ENCODE measurements around the gene BANK1.

The BANK1 gene

GRCh38 chr4:101761405-101761804 is 29.1 kb upstream of the BANK1 start:
- DNase-seq = no peak
- peak overlapping the region in 1 of 2 experiments; percentile 56 for H3K4me3 ChIP-seq (ENCODE audit: insufficient read depth in 1 of 2, low read depth in 1 of 2, low read length in 2 of 2)
- H4K91ac ChIP-seq (ENCODE audit: low read length) = no peak overlapping the region
- H2BK120ac ChIP-seq (ENCODE audit: low read depth, low read length) = no peak overlapping the region
- H2AK5ac ChIP-seq (ENCODE audit: low read length, severe bottlenecking) = no peak overlapping the region
- peak overlapping the region in 1 of 2 experiments; percentile 31 for H2BK12ac ChIP-seq (ENCODE audit: low read length in 2 of 2)
- H3K4me2 ChIP-seq (ENCODE audit: low read length, poor library complexity, severe bottlenecking) = no peak overlapping the region
- no peaks in the 10 kb centered on the region for H3K36me3 ChIP-seq (ENCODE audit: control insufficient read depth in 1 of 2, insufficient read depth in 2 of 2, low read depth in 1 of 2, low read length in 2 of 2)
- no peaks in the 10 kb centered on the region for H3K79me1 ChIP-seq (replicated peaks; ENCODE audit: low read length, poor library complexity, severe bottlenecking)
- H4K8ac ChIP-seq (ENCODE audit: low read length) = peak overlapping the region; percentile 7
- H3K23ac ChIP-seq (ENCODE audit: low read length in 2 of 2) = no peak overlapping the region
- no peaks in the 10 kb centered on the region for H3K4me1 ChIP-seq (ENCODE audit: control insufficient read depth, insufficient read depth, low read depth, low read length)
- H2BK5ac ChIP-seq (ENCODE audit: low read depth, low read length, poor library complexity, severe bottlenecking) = no peak overlapping the region
- no peak overlapping the region for H3K4ac ChIP-seq (ENCODE audit: low read depth in 1 of 2, low read length in 2 of 2)
- H3K27me3 ChIP-seq (ENCODE audit: control insufficient read depth in 1 of 2, insufficient read depth in 1 of 2, low read length in 2 of 2) = no peaks in the 10 kb centered on the region
- no peak overlapping the region for H3K14ac ChIP-seq (ENCODE audit: low read length in 2 of 2)
- peak overlapping the region in 1 of 2 experiments; percentile 65 for H3K18ac ChIP-seq (ENCODE audit: low read depth in 1 of 2, low read length in 2 of 2)
- H2BK15ac ChIP-seq (ENCODE audit: low read depth, poor library complexity, severe bottlenecking) = no peak overlapping the region
- no peaks in the 10 kb centered on the region for H3K9me3 ChIP-seq (ENCODE audit: control insufficient read depth, low read length)
- peak overlapping the region; percentile 64 for H3K9ac ChIP-seq (ENCODE audit: low read length)
- WGBS = 53% methylated on average over 1 of the region's 1 CpG
- H3K27ac ChIP-seq (ENCODE audit: low read length, poor library complexity, severe bottlenecking) = no peak overlapping the region
- no peak overlapping the region for H2AFZ ChIP-seq (ENCODE audit: low read depth, low read length)

- Histone ChIP-seq H3K79me1 (replicated peaks; ENCODE audit: low read length, poor library complexity, severe bottlenecking) (no peaks in the 10 kb centered on the region), H3K14ac (ENCODE audit: low read length in 2 of 2) (no peak overlapping the region), H4K8ac (ENCODE audit: low read length) (no peak overlapping the region), H2AK5ac (ENCODE audit: low read length, severe bottlenecking) (no peak overlapping the region), H3K9ac (ENCODE audit: low read length) (peak overlapping the region; percentile 64), H2BK15ac (ENCODE audit: low read depth, poor library complexity, severe bottlenecking) (no peak overlapping the region), H3K36me3 (ENCODE audit: control insufficient read depth in 1 of 2, insufficient read depth in 2 of 2, low read depth in 1 of 2, low read length in 2 of 2) (no peaks in the 10 kb centered on the region), H3K4me1 (ENCODE audit: control insufficient read depth, insufficient read depth, low read depth, low read length) (no peaks in the 10 kb centered on the region), H3K4me3 (ENCODE audit: insufficient read depth in 1 of 2, low read depth in 1 of 2, low read length in 2 of 2) (peak overlapping the region in 1 of 2 experiments; percentile 56), H3K4me2 (ENCODE audit: low read length, poor library complexity, severe bottlenecking) (no peak overlapping the region), H2BK5ac (ENCODE audit: low read depth, low read length, poor library complexity, severe bottlenecking) (no peak overlapping the region), H3K27me3 (ENCODE audit: control insufficient read depth in 1 of 2, insufficient read depth in 1 of 2, low read length in 2 of 2) (no peaks in the 10 kb centered on the region), H3K4ac (ENCODE audit: low read depth in 1 of 2, low read length in 2 of 2) (no peak overlapping the region), H4K91ac (ENCODE audit: low read length) (no peak overlapping the region), H2AFZ (ENCODE audit: low read depth, low read length) (no peak overlapping the region), H3K18ac (ENCODE audit: low read depth in 1 of 2, low read length in 2 of 2) (no peak overlapping the region), H2BK120ac (ENCODE audit: low read depth, low read length) (no peak overlapping the region), H3K9me3 (ENCODE audit: control insufficient read depth, low read length) (peaks cover 2% of the 10 kb centered on the region), H3K23ac (ENCODE audit: low read length in 2 of 2) (no peak overlapping the region), H3K27ac (ENCODE audit: low read length, poor library complexity, severe bottlenecking) (no peak overlapping the region), H2BK12ac (ENCODE audit: low read length in 2 of 2) (no peak overlapping the region)
- DNase-seq = no peak
- 81% methylated on average over 2 of the region's 2 CpGs for WGBS
Measured at GRCh38 chr4:101762025-101762424, 28.5 kb upstream of the BANK1 start.

GRCh38 chr4:101762534-101762933 is 28.0 kb upstream of the BANK1 start:
- H2AFZ ChIP-seq (ENCODE audit: low read depth, low read length) = no peak overlapping the region
- H3K14ac ChIP-seq (ENCODE audit: low read length in 2 of 2) = no peak overlapping the region
- no peak overlapping the region for H2BK5ac ChIP-seq (ENCODE audit: low read depth, low read length, poor library complexity, severe bottlenecking)
- H3K18ac ChIP-seq (ENCODE audit: low read depth in 1 of 2, low read length in 2 of 2) = no peak overlapping the region
- H2AK5ac ChIP-seq (ENCODE audit: low read length, severe bottlenecking) = no peak overlapping the region
- H4K91ac ChIP-seq (ENCODE audit: low read length) = no peak overlapping the region
- H4K8ac ChIP-seq (ENCODE audit: low read length) = no peak overlapping the region
- no peaks in the 10 kb centered on the region for H3K27me3 ChIP-seq (ENCODE audit: control insufficient read depth in 1 of 2, insufficient read depth in 1 of 2, low read length in 2 of 2)
- peak overlapping the region in 1 of 2 experiments; percentile 1 for H3K4me3 ChIP-seq (ENCODE audit: insufficient read depth in 1 of 2, low read depth in 1 of 2, low read length in 2 of 2)
- no peak overlapping the region for H2BK120ac ChIP-seq (ENCODE audit: low read depth, low read length)
- DNase-seq = no peak
- H3K79me1 ChIP-seq (replicated peaks; ENCODE audit: low read length, poor library complexity, severe bottlenecking) = no peaks in the 10 kb centered on the region
- H3K4ac ChIP-seq (ENCODE audit: low read depth in 1 of 2, low read length in 2 of 2) = no peak overlapping the region
- H3K23ac ChIP-seq (ENCODE audit: low read length in 2 of 2) = no peak overlapping the region
- H2BK15ac ChIP-seq (ENCODE audit: low read depth, poor library complexity, severe bottlenecking) = no peak overlapping the region
- H3K4me1 ChIP-seq (ENCODE audit: control insufficient read depth, insufficient read depth, low read depth, low read length) = no peaks in the 10 kb centered on the region
- H3K36me3 ChIP-seq (ENCODE audit: control insufficient read depth in 1 of 2, insufficient read depth in 2 of 2, low read depth in 1 of 2, low read length in 2 of 2) = no peaks in the 10 kb centered on the region
- H3K27ac ChIP-seq (ENCODE audit: low read length, poor library complexity, severe bottlenecking) = no peak overlapping the region
- no peak overlapping the region for H2BK12ac ChIP-seq (ENCODE audit: low read length in 2 of 2)
- H3K9ac ChIP-seq (ENCODE audit: low read length) = no peak overlapping the region
- 23% methylated on average over 2 of the region's 2 CpGs for WGBS
- H3K9me3 ChIP-seq (ENCODE audit: control insufficient read depth, low read length) = peaks cover 8% of the 10 kb centered on the region
- no peak overlapping the region for H3K4me2 ChIP-seq (ENCODE audit: low read length, poor library complexity, severe bottlenecking)

GRCh38 chr4:101763576-101763975 is 27.0 kb upstream of the BANK1 start:
- H2BK12ac ChIP-seq (ENCODE audit: low read length in 2 of 2) = no peak overlapping the region
- H4K91ac ChIP-seq (ENCODE audit: low read length) = no peak overlapping the region
- DNase-seq = no peak
- no peaks in the 10 kb centered on the region for H3K4me1 ChIP-seq (ENCODE audit: control insufficient read depth, insufficient read depth, low read depth, low read length)
- H3K9me3 ChIP-seq (ENCODE audit: control insufficient read depth, low read length) = peaks cover 9% of the 10 kb centered on the region
- H3K27me3 ChIP-seq (ENCODE audit: control insufficient read depth in 1 of 2, insufficient read depth in 1 of 2, low read length in 2 of 2) = no peaks in the 10 kb centered on the region
- H3K14ac ChIP-seq (ENCODE audit: low read length in 2 of 2) = no peak overlapping the region
- no peak overlapping the region for H2BK5ac ChIP-seq (ENCODE audit: low read depth, low read length, poor library complexity, severe bottlenecking)
- no peak overlapping the region for H3K4me2 ChIP-seq (ENCODE audit: low read length, poor library complexity, severe bottlenecking)
- H3K36me3 ChIP-seq (ENCODE audit: control insufficient read depth in 1 of 2, insufficient read depth in 2 of 2, low read depth in 1 of 2, low read length in 2 of 2) = no peaks in the 10 kb centered on the region
- no peak overlapping the region for H3K4me3 ChIP-seq (ENCODE audit: insufficient read depth in 1 of 2, low read depth in 1 of 2, low read length in 2 of 2)
- no peak overlapping the region for H2BK120ac ChIP-seq (ENCODE audit: low read depth, low read length)
- no peak overlapping the region for H2AFZ ChIP-seq (ENCODE audit: low read depth, low read length)
- no peak overlapping the region for H2BK15ac ChIP-seq (ENCODE audit: low read depth, poor library complexity, severe bottlenecking)
- no peak overlapping the region for H4K8ac ChIP-seq (ENCODE audit: low read length)
- H3K27ac ChIP-seq (ENCODE audit: low read length, poor library complexity, severe bottlenecking) = no peak overlapping the region
- H3K18ac ChIP-seq (ENCODE audit: low read depth in 1 of 2, low read length in 2 of 2) = no peak overlapping the region
- no peaks in the 10 kb centered on the region for H3K79me1 ChIP-seq (replicated peaks; ENCODE audit: low read length, poor library complexity, severe bottlenecking)
- no peak overlapping the region for H3K4ac ChIP-seq (ENCODE audit: low read depth in 1 of 2, low read length in 2 of 2)
- no peak overlapping the region for H2AK5ac ChIP-seq (ENCODE audit: low read length, severe bottlenecking)
- no peak overlapping the region for H3K9ac ChIP-seq (ENCODE audit: low read length)
- 86% methylated on average over 1 of the region's 1 CpG for WGBS
- no peak overlapping the region for H3K23ac ChIP-seq (ENCODE audit: low read length in 2 of 2)

All from mesenchymal stem cell (in vitro differentiated cells and primary cell).